NCI-H2029 treated with DMSO at 0.1 percent for 48 hours (cell line): Measurements from ENCODE around the gene VAPB.

Source experiments
- DNase-seq: peaks from one replicate; lab custom pipeline; 2025; lab: John Stamatoyannopoulos, UW

The VAPB gene

DNA sequence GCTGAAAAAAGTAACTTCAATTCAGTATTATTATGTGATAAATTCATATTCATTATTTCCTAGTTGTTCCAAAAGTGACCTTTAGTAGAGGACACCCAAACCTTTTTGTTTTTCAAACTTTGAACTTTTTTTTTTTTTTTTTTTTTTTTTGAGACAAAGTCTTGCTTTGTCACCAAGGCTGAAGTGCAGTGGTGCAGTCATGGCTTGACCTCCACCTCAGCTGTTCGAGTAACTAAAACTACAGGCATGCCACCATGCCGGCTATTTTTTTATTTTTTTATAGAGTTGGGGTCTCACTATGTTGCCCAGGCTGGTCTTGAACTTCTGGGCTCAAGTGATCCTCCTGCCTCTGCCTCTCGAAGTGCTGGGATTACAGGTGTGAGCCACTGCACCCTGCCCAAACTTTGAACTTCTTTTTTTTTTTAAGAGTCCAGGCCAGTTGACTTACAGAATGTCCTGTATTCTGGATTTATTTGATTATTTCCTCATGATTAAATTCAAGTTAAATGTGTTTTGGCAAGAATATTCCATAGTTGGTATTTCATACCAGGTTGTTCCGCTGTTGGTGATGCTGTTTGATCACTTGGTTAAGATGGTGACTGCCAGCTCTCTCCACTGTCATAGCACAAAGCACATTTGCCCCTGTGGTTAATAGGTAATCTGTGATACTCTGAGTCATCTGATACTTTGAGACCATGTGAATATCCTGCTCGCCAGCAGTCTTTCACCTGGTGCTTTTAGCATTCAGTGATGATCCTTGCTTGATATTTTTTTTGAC is 48.0 kb downstream of the VAPB start:
- no peak for DNase-seq

DNA sequence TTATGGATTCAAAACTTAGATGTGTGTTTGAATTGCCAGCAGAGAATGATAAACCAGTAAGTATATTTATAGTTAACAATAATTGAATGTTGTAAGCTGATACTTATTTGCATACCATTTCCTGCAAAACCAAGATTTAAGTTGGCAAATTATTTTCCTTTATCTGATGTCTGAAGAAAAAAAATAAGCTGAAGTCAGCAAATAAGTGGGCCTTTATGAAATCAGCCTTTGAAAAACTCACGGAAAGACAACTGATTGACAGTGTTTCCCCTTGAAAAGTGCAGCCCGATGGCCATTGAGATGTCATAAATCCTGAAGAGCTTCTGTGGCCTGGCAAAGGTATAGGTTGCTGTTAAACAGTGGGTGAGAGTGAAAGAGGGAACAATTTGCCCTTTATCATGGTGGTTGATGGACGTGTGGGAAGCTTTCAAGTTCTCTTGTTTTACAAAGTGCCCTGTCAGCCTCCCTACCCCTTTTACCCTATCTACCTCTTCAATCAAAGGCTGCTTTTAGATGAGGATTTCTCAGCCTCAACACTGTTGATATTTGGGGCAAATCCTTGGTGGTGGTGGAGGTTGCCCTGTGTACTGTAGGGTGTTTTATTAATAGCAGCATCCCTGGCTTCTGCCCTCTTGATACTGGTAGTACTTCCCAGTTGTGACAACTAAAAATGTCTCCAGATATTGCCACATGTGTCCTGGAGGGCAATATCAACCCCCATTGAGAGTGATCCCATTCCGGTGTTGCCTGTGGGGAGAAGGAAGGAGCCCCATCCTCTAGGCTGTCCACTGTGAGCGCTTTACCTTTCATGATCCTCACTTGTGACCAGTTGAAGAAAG is 50.2 kb downstream of the VAPB start:
- no peak for DNase-seq

DNA sequence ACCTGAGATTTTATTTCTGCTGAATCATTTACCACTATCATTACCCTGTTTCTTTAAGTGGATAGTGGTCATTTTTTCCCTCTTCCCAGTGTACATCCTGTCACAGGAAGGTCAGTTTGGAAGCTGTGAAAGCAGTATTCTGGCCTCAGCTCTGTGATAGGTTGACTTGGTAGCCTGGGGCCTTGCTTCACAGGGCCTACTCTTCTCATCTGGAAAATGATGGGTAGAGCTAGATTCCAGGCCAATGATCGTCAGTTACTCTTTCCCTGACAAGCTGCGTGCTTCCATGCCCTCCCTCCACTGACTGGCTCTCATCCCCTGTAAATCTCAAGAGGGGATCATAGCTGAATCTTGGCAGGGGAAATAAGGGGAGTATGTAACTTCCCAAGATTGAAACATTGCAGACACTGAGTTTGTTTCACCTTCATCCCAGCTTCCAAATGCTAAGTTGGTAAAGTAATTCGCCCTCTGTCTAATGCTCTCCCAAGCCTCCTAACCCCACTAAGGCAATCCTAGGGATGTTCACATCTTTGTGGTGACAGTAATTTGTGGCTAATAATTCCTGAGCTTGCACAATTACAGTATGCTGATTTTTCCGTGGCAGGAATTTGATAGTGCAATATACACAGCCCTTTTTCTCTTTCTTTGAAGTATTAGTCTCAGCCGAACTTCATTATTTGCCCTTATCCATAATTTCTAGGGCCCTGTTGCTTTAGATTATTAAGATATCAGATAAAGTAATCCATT is 51.2 kb downstream of the VAPB start:
- DNase-seq, result no peak

DNA sequence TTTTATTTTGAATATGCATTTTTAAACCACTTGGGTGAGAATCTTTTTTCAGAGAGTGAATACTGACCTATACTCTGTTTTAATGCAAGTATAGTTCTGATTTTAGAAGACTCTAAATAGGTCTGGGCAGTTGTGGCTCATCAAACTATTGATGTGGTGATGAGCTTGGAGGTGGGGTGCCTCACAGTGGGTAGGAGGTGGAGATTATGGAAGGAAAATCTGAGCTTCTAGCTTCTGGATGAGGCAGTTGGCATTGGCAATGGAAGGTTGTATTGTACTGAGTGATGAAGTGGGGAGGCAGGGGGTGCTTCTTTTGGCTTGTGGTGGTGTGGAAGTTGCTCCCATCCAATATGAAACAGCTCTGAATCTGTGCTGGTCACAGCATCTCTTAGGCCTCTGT is 52.7 kb downstream of the VAPB start:
- no peak for DNase-seq

DNA sequence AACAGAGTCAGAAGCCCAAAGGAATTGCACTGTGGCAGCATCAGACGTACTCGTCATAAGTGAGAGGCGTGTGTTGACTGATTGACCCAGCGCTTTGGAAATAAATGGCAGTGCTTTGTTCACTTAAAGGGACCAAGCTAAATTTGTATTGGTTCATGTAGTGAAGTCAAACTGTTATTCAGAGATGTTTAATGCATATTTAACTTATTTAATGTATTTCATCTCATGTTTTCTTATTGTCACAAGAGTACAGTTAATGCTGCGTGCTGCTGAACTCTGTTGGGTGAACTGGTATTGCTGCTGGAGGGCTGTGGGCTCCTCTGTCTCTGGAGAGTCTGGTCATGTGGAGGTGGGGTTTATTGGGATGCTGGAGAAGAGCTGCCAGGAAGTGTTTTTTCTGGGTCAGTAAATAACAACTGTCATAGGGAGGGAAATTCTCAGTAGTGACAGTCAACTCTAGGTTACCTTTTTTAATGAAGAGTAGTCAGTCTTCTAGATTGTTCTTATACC is 55.8 kb downstream of the VAPB start:
- DNase-seq, result no peak

DNA sequence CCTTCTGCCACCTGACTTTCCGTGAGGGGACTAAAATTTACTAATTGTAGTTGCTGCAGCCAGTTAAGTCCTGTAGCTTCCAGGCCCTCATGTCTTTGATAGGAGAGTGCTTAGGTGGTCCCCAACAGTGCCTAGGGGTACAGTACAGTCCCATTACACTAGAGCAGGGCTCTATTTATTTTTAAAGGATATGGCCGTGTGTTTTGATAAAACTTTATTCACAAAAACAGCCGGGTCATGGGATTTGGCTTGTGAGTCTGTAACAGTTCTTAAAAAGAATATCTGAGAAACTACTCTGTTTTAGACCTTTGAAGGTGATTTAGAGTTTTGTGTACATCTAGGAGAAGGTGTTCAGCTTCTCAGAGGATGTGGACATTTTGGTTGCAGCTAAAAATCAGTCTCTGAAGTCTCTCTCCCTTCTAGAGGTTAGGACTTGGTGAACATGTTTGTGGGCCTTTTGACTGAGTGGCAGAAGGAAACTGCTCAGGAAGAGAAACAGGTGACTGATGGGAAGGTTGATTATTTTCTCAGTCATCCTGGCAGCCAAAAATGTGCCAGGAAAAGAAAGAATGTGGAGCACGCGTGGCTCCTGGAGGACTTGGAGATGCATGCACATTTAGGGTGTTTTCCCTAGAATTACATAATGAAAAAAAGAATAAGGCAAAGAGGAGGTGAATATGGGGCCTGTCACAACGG is 57.4 kb downstream of the VAPB start:
- DNase-seq, result no peak

DNA sequence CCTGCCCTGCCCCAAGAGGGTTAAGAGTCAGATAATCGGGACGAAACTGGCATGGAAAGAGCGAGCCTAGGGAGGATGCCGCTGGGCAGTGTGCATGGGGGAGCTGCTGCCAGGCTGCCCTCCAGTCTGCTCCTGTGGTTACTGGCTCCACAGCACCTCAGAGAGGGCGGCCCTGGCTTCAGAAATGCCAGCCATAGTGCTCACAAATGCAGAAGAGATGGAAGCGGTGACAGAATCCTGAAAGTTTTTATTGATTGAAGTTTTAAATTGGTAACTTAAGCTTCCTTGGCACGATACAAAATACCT is 57.9 kb downstream of the VAPB start:
- no peak for DNase-seq

DNA sequence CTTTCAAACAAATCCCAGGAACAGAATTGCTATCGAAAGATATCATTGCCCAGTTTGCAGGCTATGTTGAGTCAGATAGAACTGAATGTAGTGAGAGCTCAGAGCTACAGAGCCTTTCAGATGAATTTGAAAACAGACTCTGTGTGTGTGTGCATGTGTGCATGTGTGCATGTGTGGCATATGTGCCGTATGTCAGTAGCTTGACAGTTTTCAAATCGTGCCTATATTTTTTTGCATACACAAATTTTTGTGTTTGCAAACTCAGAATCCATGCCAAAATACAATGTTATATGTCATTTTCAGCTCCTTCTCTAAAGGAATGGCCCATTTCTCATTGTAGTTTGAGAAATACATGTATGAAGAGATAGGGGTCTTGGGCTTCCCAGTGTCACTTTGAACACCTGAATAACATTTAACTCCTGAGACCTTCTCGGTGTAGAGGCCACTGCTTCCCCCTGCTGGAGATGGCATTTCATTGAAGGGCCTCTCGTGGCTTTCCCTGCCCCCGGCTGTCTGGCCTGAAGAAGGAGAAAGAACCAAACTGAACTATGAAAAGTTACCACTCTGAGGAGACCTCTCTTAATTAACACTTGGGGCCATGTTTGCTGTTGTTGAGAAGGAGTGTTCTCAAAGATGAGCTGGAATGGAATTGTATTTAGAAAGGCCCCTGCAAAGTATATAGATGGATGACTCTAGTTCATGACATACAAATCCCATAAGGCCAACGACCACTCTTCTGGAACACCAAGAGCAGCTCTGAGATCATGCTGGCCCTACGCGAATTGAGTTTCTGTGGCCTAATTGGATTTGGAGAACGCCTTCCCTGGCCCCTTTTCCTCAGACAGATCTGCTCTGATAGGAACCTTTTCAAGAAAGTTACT is 58.7 kb downstream of the VAPB start:
- peak; percentile 29 for DNase-seq

DNA sequence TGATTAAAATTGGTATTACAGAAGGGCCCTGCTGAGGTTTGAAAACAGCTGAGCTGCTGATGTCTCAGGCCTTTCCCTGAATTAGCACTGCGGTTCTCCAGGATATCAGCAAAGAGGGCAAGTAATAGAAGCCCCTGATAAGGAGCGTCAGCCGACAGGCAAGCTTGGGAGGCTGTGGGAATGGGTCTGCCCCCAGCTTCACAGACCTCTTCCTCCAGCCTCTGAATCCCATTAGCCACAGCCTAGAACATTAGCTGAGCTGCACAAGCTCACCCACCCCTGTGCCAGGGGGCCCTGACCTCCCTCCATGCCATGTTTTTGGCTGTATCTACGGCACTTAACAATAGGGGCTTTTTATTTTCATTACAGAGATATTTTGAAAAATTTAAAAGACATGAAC is 59.9 kb downstream of the VAPB start:
- DNase-seq, result no peak

DNA sequence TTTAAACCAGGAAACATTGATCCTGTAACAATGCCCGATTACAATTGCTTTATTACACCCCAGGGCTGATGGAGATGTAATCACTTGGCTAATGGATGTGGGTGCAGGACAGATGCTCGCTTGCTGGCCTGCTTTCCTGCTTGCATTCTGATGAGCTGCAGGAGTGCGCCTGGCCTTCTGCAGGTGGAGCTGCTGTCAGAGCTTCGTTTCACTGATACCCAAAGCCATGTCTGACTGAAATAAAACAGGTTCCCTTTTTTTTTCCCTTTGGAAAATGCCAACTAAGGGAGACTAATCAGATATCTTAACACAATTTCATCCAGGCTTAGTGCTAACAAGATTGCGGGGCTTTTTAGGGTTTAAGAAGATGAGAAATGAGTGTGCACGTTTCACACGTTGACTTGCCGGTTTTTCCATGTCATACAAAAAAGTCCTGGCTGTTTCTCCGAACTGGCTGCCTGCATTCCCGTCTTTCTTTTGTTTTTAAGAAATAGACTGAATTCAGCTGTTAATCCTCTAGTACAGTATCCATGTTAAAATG is 60.7 kb downstream of the VAPB start:
- DNase-seq, result no peak

DNA sequence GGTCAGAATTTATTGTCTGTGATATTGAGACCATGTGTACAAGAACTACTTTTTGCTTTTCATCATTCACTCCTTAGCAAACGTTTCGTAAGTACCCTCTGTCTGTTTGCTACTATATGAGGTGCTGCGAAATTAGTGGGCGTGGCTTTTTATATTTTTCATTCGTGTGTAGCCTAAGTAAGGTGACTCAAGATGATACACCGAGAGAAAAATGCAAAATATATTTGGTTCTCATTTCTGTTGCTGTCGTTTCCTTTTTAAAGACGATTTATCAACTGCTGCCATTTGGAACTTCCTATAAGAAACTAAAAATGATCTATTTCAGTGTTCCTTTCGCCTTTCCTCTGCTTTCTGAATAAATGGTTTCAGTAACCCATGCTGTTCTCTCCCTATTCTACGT is 61.2 kb downstream of the VAPB start:
- no peak for DNase-seq

DNA sequence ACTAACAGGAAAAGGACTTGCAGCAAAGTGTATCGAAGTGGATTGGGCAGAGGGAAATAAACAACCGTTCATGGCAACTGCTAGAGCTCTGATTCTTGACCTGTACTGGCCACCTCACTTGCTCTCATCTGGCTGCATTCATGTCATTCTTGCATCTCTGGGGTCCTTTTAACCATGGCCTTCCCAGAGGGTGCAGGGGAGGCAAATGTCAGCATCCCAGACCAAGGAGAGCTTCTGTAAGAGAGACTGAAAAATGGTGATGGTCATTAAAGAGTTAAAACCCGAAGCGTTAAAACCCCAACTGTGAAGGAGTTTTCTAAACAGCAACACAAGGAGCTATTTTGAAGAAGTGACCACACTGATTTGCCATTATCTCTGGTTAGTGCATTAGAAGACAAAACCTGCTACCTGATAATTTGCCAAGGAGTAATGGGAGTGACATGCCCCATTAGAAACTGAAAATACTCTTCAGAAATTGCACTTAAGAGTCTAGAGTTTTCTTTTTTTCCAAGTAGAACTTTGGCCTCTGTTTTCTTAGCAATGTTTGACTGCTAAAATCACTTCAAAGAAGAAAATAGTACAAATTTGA is 63.7 kb downstream of the VAPB start:
- no peak for DNase-seq

DNA sequence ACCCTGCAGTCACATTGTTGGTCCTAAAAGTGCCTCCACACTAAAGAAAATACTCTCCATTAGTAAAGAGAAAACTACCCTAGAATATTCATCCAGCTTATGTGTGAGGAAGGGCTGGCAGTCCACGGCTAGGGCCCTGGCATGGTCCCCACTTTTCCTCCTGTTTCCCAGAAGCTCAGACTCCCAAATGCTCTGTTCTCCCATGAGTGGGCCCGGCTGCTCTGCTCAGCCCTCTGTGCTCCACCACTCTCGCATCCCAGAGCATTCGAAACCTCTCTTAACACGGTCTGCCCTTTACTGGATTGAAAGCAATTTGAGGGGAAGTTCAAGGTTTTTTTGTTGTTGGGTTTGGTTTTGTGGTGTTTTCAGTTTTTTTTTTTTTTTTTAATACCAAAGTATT is 64.4 kb downstream of the VAPB start:
- no peak for DNase-seq

DNA sequence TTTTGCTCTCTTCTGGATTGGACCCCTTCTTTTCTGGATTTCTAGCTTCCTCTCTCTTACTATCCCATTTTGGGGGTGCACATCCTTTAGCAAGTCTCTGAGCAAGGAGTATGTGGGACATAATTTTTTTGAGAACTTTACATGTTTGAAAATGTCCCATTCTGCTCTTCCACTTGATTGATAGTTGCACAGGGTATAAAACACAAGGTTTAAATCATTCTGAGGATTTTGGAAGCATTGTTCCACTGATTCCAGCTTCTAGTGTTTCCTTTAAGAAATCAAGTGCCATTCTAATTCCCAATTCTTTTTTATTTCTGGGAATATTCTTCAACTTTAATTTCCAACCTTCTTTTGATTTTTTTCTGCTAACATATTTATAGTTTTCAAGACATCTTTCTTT is 65.4 kb downstream of the VAPB start:
- no peak for DNase-seq

DNA sequence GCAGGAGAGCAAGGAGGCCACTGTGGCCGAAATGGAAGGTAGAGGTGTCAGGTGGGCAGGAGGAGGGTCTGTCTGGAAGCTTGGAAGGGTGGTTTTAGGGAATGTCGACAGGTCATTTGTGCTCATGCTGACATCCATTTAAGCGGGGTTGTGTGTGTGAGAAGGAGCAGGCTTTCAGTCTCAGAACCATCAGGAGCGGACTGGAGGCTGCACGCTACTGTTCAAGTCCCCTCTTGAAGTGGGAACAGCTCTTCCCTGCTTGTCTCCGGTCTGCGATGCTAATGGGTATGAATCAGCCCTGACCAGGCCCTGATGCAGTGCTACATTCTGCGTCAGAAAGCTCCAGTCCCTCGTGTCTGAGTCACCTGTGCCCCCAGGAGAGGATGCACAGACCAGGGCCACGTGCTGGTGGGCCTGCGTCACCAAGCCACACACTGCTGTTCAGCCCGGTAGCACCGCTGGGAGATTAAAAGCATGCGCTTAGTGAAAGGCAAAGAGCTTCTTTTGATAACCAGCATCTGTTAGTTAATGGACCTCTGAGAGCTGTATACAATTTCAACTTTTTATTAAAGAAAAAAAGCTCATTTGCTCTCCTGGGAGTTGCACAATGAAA is 68.2 kb downstream of the VAPB start:
- DNase-seq, result no peak

DNA sequence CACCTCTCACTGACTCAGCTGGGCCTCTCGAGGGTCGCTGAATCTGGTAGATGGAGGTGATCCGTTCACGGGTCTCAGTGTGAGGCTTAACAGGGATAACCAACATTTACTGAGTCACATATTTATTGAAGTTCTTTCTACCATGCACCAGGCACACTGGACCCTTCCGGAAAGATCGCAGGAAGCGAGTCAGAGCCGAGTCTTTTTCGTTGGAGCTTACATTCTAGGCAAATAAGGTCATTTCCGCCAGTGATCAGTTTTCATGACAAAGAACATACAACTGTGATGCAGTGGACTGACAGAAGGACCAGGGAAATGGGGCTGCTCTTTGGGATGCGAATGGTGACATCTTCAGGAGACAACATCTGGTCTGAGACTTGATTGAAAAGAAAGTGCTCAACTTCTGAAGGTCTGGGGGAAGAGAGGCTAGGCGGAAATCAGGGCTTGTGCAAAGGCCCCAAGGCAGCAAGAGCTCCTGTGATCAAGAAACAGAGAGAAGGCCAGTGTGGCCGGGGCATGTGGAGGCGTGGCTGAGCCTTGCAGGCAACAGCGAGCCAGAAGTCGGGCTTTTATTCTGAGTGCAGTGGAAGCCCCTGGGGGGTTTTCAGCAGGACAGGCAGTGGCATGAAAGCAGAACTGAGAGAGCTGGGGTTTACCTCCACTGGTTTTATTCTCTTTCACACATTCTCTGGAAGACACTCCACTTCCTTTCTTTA is 69.5 kb downstream of the VAPB start:
- DNase-seq, result no peak

DNA sequence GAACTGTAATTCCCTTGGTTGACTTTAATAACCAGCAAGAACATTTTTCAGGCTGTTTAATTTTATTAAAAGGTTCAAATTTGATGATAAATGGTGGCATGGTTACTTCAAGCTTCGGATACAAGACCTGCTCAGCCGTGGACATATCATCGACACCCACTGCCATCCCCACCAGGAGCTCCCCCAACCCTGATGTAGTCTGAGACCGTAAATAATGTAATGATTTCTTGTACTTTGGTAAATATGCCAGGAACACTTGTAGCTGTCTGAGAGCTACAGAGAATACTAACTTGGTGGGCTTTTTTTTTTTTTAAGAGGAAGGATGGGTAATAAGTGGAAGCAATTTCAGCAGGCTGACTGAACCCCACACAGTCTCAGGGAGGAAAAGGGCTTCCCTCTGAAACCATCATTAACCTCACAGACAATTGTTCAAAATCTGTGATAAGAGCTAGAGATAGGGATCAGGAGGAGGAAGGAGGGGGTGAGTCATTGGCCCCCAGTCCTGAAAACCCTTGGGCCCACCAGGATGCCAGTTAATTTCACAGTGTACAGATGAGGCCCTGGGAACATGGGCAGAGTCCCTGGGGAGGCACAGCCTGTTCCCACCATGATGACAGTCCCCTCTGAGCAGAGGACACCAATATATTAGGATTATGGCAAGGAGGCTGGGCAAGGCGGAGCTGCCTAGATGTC is 70.2 kb downstream of the VAPB start:
- no peak for DNase-seq

DNA sequence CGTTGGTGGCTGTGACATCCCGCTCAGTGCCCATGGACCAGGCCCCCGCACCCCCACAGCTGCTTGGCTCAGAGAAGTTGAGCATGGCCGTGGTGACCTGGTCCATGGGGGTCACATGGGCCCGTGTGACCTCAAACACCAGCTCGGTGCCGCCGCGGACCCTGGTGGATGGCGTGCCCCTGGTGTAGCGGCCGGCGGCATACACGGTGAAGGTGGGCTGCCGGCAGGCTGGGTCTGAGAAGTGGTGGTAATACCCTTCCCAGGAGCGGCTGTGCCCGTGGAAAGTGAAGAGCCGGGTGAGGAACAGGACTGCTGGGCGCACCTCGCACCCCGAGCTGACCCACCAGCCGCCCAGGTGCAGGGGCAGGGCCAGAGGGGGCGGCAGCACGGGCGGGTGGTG is 72.1 kb downstream of the VAPB start:
- DNase-seq, result no peak

DNA sequence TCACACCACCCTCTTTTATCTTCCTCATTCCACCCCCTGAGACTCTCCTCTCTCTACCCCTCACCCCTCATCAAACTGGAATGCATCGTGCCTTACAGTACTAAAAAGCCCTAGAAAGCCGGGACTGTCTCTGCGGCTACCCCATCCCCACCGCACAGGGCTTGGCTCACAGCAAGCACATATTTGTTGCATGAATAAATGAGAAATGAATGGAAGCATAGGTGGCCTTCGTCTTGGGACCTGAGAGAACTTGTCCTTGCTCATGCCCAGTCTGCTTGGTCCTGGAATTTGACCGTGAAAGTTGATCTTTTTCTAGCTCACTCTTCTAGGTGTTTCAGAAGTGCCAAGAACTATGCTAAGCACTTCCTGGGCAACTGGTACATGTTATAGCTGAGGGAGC is 72.9 kb downstream of the VAPB start:
- no peak for DNase-seq
